ACC112 (cell line): ENCODE measurements around the gene PXK.
A peak's percentile ranks its signal among the peaks of the same experiment; 100 is the strongest.

Source experiments
- H2AFZ ChIP-seq: fragments of 200-600 bp; sonication (generic); one replicate; pipeline ENCODE4 v1.6.0; 2017; ENCODE audit warnings: antibody characterized with exemption, low read length; ENCODE audit not compliant: unreplicated experiment
- H3K27ac ChIP-seq: fragments of 200-600 bp; sonication (generic); 2 replicates; pipeline ENCODE4 v1.5.1; 2014; ENCODE audit warnings: low read depth, mild to moderate bottlenecking, antibody characterized with exemption, low read length, moderate library complexity
- H3K27me3 ChIP-seq: fragments of 200-600 bp; sonication (generic); 2 replicates; pipeline ENCODE4 v1.6.1; 2014; ENCODE audit warnings: mild to moderate bottlenecking, antibody characterized with exemption, low read length, moderate library complexity, mixed read lengths; ENCODE audit not compliant: insufficient read depth
- H3K36me3 ChIP-seq: fragments of 200-600 bp; sonication (generic); 2 replicates; pipeline ENCODE4 v1.6.1; 2016; ENCODE audit warnings: mild to moderate bottlenecking, antibody characterized with exemption, low read length, moderate library complexity, mixed read lengths; ENCODE audit not compliant: insufficient read depth
- H3K4me1 ChIP-seq: fragments of 200-600 bp; sonication (generic); one replicate; pipeline ENCODE4 v1.6.1; 2016; ENCODE audit warnings: low read length, mixed read lengths; ENCODE audit not compliant: insufficient read depth, unreplicated experiment, control insufficient read depth
- H3K4me3 ChIP-seq: fragments of 200-600 bp; sonication (generic); 2 replicates; pipeline ENCODE4 v1.5.1; 2014; ENCODE audit warnings: mild to moderate bottlenecking, low read depth, low read length
- H3K79me2 ChIP-seq: fragments of 200-600 bp; sonication (generic); one replicate; pipeline ENCODE4 v1.6.0; 2016; ENCODE audit warnings: low read length; ENCODE audit not compliant: control insufficient read depth, unreplicated experiment, insufficient read depth

The PXK gene

GRCh38 chr3:58418227-58418626 is 85.5 kb downstream of the PXK start:
- H3K79me2 ChIP-seq: no peaks in the 10 kb centered on the region
- peaks cover 4% of the 10 kb centered on the region; the same call in 1 of the 2 replicates for H3K36me3 ChIP-seq
- peaks cover 13% of the 10 kb centered on the region for H3K4me1 ChIP-seq
- no peaks in the 10 kb centered on the region for H3K27me3 ChIP-seq
- no peak overlapping the region for H3K4me3 ChIP-seq
- no peak overlapping the region for H3K27ac ChIP-seq
- H2AFZ ChIP-seq: no peak overlapping the region

- H3K27ac ChIP-seq: peak overlapping the region; percentile 52
- H3K79me2 ChIP-seq: no peaks in the 10 kb centered on the region
- peaks cover 8% of the 10 kb centered on the region for H3K36me3 ChIP-seq
- no peak overlapping the region for H2AFZ ChIP-seq
- no peaks in the 10 kb centered on the region for H3K27me3 ChIP-seq
- H3K4me1 ChIP-seq: peaks cover 13% of the 10 kb centered on the region
- H3K4me3 ChIP-seq: no peak overlapping the region
Measured at GRCh38 chr3:58419780-58420507, 87.3 kb downstream of the PXK start.

DNA sequence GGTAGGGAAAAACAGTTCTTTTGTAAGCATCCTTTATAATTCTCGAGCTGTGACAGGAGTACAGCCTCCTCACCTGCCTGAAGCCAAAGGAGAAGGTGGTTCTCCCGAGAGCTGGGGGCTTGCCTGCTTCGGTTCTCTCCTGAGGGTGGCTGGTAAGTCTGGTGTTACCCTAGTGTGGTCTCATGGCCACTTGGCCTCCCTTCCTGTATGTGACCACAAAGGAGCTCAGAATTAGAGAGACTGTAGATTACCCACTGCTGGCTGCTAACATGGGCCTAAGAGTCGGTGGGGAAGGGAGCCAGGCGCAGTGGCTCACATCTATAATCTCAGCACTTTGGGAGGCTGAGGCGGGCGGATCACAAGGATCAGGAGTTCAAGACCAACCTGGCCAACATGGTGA is 88.3 kb downstream of the PXK start:
- Histone ChIP-seq H3K4me1 (peaks cover 13% of the 10 kb centered on the region), H3K4me3 (no peak overlapping the region), H3K27ac (no peak overlapping the region), H3K36me3 (peaks cover 13% of the 10 kb centered on the region), H3K79me2 (no peaks in the 10 kb centered on the region), H3K27me3 (no peaks in the 10 kb centered on the region), H2AFZ (no peak overlapping the region)

GRCh38 chr3:58422756-58423325 is 90.1 kb downstream of the PXK start:
- Histone ChIP-seq H3K27ac (no peak overlapping the region), H3K36me3 (peaks cover 19% of the 10 kb centered on the region), H2AFZ (no peak overlapping the region), H3K4me3 (no peak overlapping the region), H3K4me1 (peaks cover 18% of the 10 kb centered on the region), H3K79me2 (no peaks in the 10 kb centered on the region), H3K27me3 (no peaks in the 10 kb centered on the region)

DNA sequence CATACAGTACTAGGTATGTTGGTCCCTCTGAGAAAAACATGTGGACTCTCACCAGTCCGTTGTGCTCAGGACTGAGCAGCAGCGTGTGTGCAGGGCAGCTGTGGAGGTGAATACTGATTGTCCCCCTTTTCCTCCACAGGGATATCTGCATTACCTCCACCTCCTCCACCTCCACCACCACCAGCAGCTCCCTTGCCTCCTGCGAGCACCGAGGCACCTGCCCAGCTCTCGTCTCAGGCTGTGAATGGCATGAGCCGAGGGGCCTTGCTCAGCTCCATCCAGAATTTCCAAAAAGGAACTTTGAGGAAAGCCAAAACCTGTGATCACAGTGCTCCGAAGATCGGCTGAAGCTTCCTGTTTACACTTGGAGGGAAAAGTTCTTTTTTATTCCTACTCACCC is 91.9 kb downstream of the PXK start:
- peaks cover 18% of the 10 kb centered on the region for H3K4me1 ChIP-seq
- no peaks in the 10 kb centered on the region for H3K79me2 ChIP-seq
- no peak overlapping the region for H3K27ac ChIP-seq
- no peaks in the 10 kb centered on the region for H3K27me3 ChIP-seq
- H3K36me3 ChIP-seq: peaks cover 32% of the 10 kb centered on the region
- H3K4me3 ChIP-seq: no peak overlapping the region
- H2AFZ ChIP-seq: no peak overlapping the region

- peaks cover 7% of the 10 kb centered on the region for H3K4me1 ChIP-seq
- H3K36me3 ChIP-seq: peaks cover 31% of the 10 kb centered on the region
- H3K27me3 ChIP-seq: no peaks in the 10 kb centered on the region
- no peaks in the 10 kb centered on the region for H3K79me2 ChIP-seq
- H3K4me3 ChIP-seq: no peak overlapping the region
- H2AFZ ChIP-seq: no peak overlapping the region
- no peak overlapping the region for H3K27ac ChIP-seq
Measured at GRCh38 chr3:58425782-58426181, 93.1 kb downstream of the PXK start.

DNA sequence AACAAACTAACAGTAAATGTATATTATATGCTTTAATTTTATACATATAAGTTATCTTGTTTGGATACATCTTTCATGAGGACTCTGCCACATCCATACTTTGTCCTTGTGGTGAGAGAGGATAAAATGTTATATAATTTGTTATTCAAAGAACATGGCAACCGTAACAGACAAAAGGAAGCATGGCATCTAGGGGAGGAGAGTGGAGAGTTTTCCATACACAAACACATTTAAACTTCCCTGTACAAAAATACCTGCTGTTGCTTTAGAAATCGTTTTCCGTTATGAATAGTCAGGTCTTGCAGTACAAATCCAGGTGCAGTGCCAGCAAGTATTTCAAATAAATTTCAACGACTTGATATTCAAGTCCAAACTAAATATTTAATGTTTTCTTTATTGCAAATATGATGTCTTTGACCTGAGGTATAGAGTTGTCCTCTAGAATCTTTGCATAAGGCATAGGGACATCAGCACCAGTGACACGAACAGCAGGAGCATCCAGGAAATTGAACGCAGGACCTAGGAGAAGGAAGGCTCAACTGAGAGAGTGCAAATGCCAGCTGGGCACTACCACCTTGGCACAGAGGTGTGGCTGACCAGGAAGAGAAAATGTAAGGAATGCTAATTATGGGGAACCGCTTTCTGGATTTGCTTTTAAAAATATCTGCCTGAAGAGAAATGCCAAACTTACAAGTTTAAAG is 95.1 kb downstream of the PXK start:
- H3K36me3 ChIP-seq: peaks cover 35% of the 10 kb centered on the region
- H3K27me3 ChIP-seq: no peaks in the 10 kb centered on the region
- no peak overlapping the region for H2AFZ ChIP-seq
- peaks cover 10% of the 10 kb centered on the region for H3K79me2 ChIP-seq
- H3K4me3 ChIP-seq: no peak overlapping the region
- H3K27ac ChIP-seq: no peak overlapping the region
- H3K4me1 ChIP-seq: peaks cover 7% of the 10 kb centered on the region

GRCh38 chr3:58429657-58430056 is 97.0 kb downstream of the PXK start:
- Histone ChIP-seq H2AFZ (no peak overlapping the region), H3K4me1 (peaks cover 14% of the 10 kb centered on the region), H3K79me2 (peaks cover 16% of the 10 kb centered on the region), H3K36me3 (peaks cover 34% of the 10 kb centered on the region), H3K4me3 (no peak overlapping the region), H3K27me3 (no peaks in the 10 kb centered on the region), H3K27ac (no peak overlapping the region)

GRCh38 chr3:58432905-58433304 is 100.2 kb downstream of the PXK start:
- Histone ChIP-seq H3K27me3 (no peaks in the 10 kb centered on the region), H3K4me1 (peaks cover 14% of the 10 kb centered on the region), H2AFZ (peak overlapping the region; percentile 59), H3K36me3 (peaks cover 20% of the 10 kb centered on the region), H3K27ac (peak overlapping the region; percentile 51), H3K79me2 (peaks cover 16% of the 10 kb centered on the region), H3K4me3 (peak overlapping the region; percentile 97)

DNA sequence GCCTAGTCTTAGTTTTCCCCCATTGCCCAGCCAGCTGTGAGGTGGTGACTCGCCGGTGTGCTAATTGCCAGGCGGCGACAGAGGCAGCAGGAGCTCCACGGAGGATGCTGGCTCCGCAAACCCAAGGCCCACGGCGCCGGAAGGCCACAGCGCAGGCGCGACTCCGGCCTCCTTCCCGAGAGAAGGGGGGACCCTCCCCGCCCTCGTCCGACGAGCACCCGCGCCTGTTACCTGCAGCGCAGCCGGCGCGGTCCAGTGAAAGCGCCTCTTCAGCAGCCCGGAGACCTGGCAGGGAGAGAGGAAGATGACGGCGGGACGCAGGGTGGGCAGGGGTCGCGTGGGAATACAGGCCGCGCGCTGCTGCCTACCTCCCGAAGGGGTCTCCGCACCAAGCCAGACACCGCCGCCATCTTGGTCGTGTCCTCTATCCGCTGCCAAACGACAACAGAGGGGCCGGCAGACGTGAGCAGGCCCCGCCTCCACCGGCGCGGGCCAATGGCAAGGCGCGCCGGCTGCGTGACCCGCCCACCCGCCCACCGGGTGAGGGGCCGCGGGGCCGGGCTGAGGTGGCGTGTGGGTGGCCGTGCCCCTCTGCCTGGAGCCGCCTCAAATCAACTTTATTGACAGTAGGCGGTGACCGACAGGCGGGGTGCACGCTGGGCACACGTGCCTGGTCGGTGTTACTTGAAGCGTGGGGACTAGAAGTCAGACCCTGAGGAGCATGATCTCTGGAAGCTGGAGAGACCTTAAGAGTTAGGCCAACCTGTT is 100.9 kb downstream of the PXK start, which contains the start of gene PDHB:
Gene PDHB, minus strand, starts transcription at position 433 of the 768 bp plus-strand sequence. Its CDS starts 23 bp downstream, at position 410.
- no peaks in the 10 kb centered on the region for H3K27me3 ChIP-seq
- peaks cover 16% of the 10 kb centered on the region for H3K79me2 ChIP-seq
- peak within 1 kb of the TSS; percentile 59 for H2AFZ ChIP-seq
- H3K36me3 ChIP-seq: peaks cover 13% of the 10 kb centered on the region
- peak within 1 kb of the TSS; percentile 97 for H3K4me3 ChIP-seq
- H3K4me1 ChIP-seq: peaks cover 13% of the 10 kb centered on the region
- peak within 1 kb of the TSS; percentile 51 for H3K27ac ChIP-seq
